NCI-H146 (cell line): ENCODE measurements around the gene SLITRK2.

Experiments
- DNase-seq: peaks from one replicate; lab custom pipeline; 2025; lab: John Stamatoyannopoulos, UW

SLITRK2 gene, protein sequence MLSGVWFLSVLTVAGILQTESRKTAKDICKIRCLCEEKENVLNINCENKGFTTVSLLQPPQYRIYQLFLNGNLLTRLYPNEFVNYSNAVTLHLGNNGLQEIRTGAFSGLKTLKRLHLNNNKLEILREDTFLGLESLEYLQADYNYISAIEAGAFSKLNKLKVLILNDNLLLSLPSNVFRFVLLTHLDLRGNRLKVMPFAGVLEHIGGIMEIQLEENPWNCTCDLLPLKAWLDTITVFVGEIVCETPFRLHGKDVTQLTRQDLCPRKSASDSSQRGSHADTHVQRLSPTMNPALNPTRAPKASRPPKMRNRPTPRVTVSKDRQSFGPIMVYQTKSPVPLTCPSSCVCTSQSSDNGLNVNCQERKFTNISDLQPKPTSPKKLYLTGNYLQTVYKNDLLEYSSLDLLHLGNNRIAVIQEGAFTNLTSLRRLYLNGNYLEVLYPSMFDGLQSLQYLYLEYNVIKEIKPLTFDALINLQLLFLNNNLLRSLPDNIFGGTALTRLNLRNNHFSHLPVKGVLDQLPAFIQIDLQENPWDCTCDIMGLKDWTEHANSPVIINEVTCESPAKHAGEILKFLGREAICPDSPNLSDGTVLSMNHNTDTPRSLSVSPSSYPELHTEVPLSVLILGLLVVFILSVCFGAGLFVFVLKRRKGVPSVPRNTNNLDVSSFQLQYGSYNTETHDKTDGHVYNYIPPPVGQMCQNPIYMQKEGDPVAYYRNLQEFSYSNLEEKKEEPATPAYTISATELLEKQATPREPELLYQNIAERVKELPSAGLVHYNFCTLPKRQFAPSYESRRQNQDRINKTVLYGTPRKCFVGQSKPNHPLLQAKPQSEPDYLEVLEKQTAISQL

DNA sequence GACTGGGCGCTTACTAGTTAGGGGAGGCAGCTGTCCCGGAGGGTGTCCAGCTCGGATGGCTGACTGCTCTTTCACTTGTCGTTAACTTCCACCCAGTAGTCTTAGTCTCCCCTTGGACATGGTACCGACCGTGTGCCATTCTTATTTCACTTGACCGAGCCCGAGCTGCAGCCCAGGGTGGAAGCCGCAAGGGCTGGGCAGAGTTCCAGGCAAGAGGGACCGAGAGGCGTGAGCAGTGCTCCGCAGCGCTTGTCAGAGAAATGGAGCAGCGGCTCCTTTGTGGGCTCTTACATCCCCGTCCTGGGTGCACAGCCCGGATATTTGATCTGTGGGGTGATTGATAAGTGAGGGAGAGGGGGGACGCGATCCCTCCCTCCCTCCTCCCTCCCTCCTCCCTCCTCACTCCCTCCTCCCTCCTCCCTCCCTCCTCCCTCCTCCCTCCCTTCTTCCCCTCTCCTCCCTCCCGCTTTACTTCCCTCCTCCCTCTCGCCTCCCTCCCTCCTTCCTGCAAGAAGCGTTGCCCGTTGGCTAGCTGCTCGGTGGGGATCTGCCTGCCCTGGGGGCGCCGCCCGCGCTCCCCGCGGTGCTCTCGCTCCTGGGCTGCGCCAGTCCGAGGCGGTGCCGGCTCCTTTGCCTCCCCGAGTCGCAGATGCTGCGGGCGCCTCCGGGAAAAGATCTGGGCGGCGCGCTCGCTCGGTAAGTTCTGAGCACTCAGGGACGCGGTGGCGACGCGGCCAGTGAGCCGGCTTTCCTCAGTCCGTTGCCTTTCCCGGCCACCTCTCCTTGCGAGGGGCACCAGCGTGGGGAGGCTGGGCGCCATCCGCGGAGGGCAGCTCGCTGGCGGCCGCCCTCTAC is at the start of gene SLITRK2:
Gene SLITRK2, plus strand, starts transcription at position 499 of the 855 bp plus-strand sequence. CDS start 4,597 bp downstream, outside the sequence.
- DNase-seq: no peak

DNA sequence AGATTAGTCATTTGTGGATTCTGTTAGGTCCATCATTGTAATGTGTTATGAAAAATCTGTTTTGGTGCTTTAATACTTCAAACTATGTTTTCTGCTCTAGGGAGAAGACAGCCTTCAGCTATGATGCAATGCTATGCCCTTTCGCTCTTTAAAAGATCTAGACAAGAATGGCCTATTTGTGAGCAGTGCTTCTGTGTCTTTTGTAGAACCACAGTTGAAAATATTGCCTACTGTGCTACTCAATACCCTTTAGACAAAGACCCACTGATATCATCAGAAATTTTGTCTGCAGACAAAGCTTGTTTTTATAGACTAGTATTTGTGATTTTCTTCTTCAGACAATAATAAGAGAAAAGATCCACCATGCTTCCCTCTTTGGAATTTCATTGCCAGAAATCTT is 44.6 kb upstream of the SLITRK2 start:
- no peak for DNase-seq

DNA sequence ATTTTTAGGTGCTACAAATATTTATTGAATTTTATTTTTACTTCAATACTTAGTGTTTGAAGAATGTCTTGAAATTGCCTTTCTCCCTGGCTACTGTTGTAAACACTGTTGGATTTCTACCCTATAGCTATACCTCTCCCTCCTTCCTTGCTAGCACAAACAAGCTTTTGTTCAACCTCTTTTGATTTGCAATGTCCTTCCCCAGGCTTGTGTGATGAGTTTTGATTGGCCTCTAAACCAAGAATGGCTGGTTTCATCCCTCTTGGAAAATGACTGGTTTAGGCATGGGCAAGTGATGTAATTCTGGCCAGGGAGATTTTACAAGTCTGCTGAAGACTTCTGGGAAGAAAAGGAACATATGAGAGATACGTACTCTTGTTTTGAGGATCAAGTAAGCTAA is 25.3 kb upstream of the SLITRK2 start:
- no peak for DNase-seq

DNA sequence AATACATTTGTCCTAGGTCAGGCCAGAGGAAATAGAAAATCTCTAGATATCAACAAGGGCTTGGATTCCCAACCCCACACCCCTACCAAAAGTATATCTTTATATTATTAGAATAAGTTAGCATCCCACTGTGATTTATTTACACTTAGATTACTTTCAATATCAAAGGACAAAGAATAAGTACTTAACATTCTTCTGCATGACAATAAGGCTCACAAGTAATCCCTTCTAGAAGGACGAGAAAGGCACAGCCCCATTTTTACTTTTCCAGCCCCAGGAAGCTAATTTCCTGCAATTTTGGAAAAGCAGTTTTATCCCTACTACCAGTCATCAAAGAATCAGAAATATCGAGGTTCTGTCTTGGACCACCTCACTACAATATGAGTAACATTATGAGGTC is 14.1 kb upstream of the SLITRK2 start:
- no peak for DNase-seq

DNA sequence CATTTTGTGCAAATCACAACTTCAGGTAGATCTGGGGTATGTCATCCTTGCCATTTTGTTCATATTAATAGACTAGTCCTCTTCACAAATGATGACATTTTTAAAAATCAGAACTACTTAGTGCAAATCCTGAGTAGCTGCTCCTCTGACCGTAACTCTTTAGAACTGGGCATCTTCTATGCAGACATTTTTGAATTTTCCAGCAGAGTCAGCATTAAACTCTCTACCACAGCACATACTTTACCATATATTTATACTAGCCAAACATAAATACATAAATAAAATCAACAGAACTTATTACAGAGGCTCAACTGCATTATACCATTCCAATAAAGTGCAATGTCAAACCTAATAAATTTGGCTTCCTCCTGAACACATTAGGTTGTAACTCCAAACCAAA is 4.5 kb upstream of the SLITRK2 start:
- no peak for DNase-seq

DNA sequence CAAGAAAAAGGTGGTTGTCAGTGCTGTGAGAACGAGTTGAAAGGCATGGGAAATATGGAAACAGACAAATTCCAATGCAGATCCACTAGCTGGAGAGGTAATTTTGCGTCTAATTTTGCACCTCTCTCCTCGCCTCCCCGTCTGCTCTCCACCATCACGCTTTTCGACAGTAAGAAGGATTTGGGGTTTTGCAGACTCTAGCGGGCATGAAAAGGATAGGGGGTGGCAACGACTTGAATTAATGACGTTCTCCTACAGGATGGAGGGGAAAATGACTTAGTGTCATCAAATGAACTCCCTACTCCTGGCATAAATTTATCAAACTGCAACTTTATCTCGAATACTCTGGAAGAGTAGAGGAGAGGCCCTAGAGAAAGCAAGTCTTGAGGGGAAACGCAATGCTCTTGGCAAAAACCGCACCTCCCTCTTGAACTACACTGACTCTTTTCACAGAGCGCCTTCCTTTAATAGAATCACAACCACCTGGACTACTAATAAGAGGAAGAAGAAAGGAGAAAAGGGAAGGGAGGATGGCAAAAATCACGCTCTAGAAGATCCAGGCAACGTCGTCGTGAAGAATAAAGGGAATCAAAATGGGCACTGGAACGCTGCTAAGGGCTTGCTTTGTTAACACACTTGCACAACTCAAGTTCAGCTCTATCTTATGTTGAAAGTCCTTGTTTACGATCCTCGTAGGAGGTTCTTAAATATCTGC is 871 bp upstream of the SLITRK2 start:
- DNase-seq: no peak

DNA sequence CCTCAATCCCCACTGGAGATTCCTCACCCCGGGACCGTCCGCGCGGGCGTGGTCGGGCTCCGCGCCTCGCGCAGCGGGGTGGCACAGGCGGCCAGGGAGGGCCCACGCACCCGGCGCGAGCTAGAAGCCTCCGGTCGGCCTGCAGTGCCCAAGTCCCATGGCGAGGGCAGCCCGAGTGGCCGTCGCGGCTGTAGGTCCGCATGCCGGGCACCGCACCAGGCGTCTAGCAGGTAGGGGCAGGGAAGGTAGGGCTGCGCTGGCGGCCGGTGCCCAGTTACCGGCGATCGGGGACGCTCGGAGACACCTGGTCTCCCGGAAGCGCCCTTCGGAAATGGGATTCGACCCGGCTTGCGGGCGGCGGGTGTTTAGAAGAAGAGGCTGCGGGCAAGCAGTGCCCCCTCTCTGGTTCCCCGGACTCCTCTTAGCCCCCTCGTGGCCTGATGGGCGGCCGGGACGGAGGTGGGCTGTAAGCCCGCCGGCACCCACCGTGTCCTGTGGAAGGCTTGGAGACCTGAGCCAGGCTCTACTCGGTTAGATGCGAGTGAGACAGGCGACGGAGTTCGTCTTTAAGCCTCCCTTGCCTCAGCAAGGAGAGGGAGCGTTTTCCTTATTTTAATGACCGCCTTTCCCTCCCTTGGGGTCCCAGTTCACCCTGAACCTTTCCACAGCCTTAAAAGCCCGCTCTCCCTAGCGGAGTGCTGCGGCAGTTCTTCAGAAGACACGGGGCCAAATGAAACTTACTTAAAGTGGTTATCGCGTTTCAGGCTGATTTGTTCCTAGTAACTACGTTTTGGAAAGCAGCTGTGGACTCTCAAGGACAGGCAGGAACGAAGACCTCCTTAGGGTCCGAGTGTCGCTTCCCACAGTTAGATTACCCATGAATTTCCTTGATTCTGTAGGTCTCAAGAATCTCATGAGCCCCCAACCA is 821 bp downstream of the SLITRK2 start:
- DNase-seq: no peak

DNA sequence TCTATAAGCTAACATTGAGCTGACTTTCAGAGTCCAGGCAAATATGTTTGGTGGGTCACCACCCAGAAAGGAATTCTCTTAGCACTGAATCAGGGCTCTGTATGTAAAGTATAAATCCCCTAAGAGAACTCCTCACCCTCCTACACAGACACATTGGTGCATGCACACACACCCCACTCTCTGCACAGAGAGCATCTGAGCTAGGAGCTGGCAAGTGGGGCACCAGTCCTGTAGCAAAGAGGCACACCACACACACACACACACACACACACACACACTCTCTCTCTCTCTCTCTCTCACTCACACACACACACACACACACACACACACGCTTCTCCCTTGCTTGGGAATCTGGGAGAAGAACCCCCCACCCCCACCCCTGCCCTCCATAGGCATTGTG is 3.2 kb downstream of the SLITRK2 start:
- DNase-seq: no peak

DNA sequence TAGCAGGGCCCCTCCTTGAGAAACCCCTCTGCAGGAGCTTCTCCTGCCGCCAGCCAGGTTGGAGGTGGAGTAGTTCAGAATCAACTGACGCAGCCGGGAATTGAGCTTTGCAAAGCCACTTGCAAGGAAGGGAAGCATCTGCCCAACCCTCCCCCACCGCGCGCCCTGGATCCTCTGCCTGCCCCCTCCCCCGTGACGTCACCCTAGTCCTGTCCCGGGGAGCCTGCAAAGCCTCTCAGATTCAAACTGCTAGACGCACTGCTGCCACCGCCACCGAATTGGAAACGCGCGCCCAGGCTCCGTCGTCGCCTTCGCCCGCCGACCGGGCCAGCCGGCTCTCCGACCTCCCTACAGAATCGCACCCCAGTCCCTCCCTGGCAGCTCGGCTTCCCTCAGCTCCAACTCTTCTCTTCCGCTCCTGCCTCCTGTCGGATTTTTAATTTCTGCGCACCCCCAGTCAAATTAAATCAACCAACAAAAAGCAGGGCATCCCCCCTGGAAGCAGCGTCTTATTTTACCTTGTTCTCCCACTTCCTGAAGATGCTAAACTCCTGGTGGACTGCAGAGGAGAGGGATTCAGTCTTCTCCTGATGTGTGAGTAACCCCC is 3.8 kb downstream of the SLITRK2 start:
- no peak for DNase-seq

DNA sequence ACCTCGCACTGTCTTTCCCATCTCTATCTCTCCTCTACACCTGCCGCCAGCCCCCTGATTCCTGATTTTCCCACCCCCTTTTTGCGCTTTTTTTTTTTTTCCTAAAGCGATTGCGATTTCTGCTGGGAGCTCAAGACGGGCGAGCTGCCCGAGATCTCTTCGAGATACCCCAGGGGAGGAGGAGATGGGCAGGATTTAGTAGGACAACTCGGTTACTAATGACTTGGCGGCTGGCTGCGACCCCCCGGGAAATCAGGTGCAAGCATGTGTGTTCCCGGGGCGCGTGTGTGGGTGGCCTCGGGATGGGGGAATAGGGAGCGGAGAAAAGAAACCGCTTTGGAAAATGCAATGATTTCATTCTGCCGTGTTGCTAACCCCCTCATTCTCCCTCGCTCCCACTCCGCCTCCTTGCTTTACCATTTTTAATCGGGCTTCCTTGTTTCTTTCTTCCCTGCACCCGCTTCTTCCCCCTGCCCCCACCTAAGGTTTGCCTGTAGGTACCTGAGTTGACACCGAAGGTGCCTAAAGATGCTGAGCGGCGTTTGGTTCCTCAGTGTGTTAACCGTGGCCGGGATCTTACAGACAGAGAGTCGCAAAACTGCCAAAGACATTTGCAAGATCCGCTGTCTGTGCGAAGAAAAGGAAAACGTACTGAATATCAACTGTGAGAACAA is 4.4 kb downstream of the SLITRK2 start:
- DNase-seq: no peak

DNA sequence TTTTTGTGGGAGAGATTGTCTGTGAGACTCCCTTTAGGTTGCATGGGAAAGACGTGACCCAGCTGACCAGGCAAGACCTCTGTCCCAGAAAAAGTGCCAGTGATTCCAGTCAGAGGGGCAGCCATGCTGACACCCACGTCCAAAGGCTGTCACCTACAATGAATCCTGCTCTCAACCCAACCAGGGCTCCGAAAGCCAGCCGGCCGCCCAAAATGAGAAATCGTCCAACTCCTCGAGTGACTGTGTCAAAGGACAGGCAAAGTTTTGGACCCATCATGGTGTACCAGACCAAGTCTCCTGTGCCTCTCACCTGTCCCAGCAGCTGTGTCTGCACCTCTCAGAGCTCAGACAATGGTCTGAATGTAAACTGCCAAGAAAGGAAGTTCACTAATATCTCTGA is 5.5 kb downstream of the SLITRK2 start:
- no peak for DNase-seq

DNA sequence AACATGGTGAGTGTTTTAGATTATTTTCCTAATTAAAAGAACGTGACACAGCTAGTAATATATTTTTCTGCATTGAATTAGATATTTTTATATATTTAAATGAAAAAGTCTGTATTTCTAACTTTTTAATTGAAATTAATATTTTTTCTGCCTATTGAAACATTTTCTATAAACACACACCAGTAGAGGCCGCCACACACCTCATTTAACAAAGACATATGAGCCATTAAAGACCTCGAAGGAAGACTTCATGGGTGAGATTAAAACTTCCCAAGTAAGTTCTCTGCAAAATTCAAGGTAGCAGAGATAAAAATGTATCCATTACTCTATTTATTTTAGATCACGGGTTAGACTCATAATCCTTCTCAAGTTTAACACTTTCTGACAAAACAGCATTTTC is 8.3 kb downstream of the SLITRK2 start:
- DNase-seq: no peak

DNA sequence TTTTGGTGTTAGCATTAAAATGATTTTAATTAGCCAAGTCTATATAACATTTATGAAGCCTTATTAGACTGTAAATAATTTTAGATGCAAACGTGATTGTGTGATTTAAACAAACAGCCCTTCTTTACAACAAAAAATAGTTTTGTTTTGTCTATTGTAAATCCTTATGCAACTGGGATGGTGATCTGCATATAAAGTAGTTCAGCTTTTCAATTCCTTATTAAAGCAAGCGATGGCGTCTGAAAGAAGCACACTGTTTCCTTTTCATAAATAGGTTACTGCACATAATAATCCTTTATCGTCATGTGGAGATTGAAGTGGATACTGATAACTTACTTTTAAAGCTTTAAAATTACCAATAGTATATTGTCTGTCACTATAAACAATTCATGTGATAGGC is 8.8 kb downstream of the SLITRK2 start:
- no peak for DNase-seq

DNA sequence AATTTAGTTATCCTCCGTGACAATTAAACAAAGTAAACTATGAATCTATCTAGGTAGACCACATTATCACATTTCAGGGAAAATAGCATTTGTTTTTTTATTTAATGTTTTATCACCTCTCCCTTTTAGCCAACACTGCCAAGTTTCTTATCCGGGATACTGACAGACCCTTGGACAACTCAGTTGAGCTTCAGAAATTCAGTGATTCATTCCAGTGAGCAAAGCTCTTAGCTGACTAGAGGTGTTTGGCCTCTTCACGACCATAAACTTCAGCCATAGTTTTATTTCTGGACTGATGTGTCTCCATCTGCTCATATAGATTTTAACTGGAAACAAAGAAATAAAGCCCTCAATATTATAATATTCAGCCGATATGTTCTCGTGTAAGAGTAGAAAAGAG is 15.2 kb downstream of the SLITRK2 start:
- DNase-seq: no peak

DNA sequence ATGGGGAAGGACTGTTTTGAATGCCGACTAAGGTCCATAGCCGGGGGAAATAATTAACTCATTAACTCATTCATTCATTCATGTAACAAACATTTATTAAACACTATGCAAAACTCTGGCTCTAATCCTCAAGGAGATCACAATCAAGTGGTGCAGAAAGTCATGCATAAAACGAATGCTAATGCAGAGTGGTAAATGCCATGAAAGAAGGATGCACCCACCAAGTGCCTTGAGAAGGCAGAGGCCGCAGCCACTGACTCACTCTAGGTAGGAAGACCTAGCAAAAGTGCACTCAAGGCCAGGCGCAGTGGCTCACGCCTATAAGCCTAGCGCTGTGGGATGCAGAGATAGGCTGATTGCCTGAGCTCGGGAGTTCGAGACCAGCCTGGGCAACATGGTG is 22.9 kb downstream of the SLITRK2 start:
- DNase-seq: no peak

DNA sequence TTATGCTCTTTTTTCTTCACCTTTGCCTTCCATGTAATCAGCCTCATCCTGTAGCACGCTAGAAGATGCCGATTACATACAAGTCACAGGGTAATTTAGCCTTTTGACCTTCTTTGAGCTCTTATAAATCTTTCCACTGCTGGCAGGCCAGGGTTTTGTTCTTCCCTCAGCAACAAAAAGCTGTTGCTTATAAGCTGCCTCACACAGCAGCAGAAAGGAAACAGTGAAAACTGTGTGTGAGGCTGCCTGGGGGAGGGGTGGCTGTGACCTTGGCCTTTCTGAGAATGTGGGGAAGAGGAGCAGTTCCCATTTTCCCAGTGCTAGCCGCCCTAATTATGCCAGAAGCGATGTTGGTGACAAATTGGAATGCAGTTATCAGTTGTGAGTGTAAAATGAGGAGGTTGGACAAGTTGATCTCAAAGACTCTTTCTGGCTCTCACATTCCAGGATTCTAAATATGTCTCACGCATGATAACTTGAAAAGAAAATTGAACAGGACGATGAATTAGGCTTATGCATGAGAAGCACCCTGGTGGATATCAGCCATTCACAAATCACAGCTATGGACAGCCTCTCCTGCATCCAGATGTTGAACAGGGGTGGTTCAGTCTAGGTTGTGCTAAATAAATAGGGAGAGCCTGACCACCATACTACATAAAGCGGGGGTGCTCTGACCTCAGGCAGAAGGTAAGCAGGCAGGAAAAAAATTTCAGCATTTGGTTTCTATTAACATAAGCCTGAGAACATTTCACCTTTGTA is 25.7 kb downstream of the SLITRK2 start:
- no peak for DNase-seq

DNA sequence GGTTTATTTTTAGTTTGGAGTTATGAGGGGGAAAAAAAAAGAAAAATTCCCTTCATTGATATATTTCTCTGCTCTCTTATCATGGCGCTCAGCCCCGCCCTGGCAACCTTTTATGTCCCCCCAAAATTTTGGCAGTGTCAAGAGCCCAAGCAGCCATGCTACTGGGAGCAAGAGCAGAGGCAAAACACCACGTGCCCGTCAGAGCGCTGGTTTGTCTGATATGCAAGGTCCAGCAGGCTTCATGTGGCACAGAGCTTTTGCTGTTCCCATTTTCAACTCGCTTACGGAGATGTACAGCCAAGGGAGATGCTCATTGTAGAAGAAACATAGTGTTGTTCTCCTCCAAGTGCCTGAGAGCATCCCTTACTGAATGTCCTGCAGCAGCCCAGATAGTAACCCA is 27.3 kb downstream of the SLITRK2 start:
- DNase-seq: no peak

DNA sequence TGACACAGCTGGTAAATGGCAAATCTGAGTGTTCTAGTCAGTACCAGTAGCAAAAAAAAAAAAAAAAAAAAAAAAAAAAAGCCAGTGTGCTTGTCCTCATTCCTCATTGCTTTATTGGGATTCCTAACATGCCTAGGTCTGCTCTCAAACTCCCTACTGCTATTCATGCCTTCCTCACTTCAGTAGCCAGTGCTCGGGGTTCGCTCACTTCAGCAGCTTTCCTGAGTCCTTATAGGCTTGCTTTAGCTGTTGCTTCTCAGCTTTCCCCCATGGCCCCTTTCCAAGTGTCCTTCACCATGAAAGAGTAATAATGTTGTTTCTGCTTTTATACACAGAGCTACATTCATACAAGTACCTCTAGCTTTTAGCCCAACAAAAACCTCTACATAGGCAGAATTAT is 30.8 kb downstream of the SLITRK2 start:
- no peak for DNase-seq

DNA sequence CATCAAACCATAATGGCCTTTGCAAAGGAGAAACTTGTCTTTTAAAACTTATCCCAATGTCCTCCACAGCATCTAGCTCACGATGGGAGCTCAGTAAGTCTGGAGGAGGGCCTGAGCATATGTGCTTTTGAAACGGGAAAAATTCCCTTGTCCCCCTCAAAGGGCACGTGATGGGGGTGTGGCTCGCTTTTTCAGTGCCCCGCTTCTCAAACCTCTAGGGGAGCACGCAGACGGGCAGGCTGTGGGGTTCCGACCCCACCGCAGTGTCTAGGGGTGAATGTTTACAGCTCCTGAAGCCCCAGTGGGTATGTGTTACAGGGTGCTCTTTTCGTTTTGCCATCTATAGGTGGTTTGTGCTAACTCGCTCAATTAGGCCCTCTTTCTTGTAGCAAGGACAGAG is 31.2 kb downstream of the SLITRK2 start:
- DNase-seq: no peak
